Lower leg skin (tissue), 3 donors: ENCODE measurements around the gene NPFFR2.

Experiments used
- CTCF ChIP-seq, 3 donors: fragments of 450-650 bp; IDR thresholded peaks; one replicate each; pipeline ENCODE4 v1.5.1; 2016; ENCODE audit warnings: antibody characterized with exemption in 3 of 3, mild to moderate bottlenecking in 3 of 3, moderate library complexity in 2 of 3
- POLR2A ChIP-seq, 2 donors: fragments of 450-650 bp; IDR thresholded peaks; one replicate each; pipeline ENCODE4 v1.6.1; 2016 to 2017; ENCODE audit warnings: antibody characterized with exemption in 2 of 2, mild to moderate bottlenecking in 1 of 2, moderate library complexity in 1 of 2

- TF ChIP-seq CTCF (IDR thresholded peaks at IDR 0.05), result no peak
- no peak for TF ChIP-seq POLR2A (IDR thresholded peaks at IDR 0.05)
These were observed 78.2 kb downstream of the NPFFR2 start for GRCh38 chr4:72109959-72110497.
